ENCODE results near the gene SMIM5. TPM values are rescaled to one million over a fixed set of nuclear protein-coding genes. Genes with fewer than 3 reads are reported as not detected.

SMIM5 gene
- total and polyA plus RNA-seq, 2 of the 13 experiments (the other 11 are each of a cell fraction or from before 2014, with no cell fraction given): not detected

- TF ChIP-seq, protein P1, sequence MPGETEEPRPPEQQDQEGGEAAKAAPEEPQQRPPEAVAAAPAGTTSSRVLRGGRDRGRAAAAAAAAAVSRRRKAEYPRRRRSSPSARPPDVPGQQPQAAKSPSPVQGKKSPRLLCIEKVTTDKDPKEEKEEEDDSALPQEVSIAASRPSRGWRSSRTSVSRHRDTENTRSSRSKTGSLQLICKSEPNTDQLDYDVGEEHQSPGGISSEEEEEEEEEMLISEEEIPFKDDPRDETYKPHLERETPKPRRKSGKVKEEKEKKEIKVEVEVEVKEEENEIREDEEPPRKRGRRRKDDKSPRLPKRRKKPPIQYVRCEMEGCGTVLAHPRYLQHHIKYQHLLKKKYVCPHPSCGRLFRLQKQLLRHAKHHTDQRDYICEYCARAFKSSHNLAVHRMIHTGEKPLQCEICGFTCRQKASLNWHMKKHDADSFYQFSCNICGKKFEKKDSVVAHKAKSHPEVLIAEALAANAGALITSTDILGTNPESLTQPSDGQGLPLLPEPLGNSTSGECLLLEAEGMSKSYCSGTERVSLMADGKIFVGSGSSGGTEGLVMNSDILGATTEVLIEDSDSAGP (CRISPR knock-in tag; IDR thresholded peaks at IDR 0.05; ENCODE audit: borderline replicate concordance): peak; percentile 31; the same call in 1 of the 2 replicates
- TF ChIP-seq SP1 (IDR thresholded peaks at IDR 0.05) (no peak), SP1 (CRISPR knock-in tag; IDR thresholded peaks at IDR 0.05) (peak; percentile 15), BRD4 (CRISPR knock-in tag; IDR thresholded peaks at IDR 0.05) (no peak), EEA1 (CRISPR knock-in tag; IDR thresholded peaks at IDR 0.05; ENCODE audit: borderline replicate concordance) (no peak), MLLT10 (CRISPR knock-in tag; IDR thresholded peaks at IDR 0.05) (no peak), ZFP36 (IDR thresholded peaks at IDR 0.05; ENCODE audit: borderline replicate concordance, low read depth, low read length, partially characterized antibody) (no peak), ZNF552 (CRISPR knock-in tag; IDR thresholded peaks at IDR 0.05; ENCODE audit: borderline replicate concordance) (no peak), ZFP62 (CRISPR knock-in tag; IDR thresholded peaks at IDR 0.05) (no peak), SIN3A (IDR thresholded peaks at IDR 0.05; ENCODE audit: borderline replicate concordance, low read depth, low read length) (0 out of 2 replicates have a peak, but pooled peaks have one; percentile 25), ZNF724P (CRISPR knock-in tag; IDR thresholded peaks at IDR 0.05; ENCODE audit: borderline replicate concordance) (peak; percentile 69; the same call in 1 of the 2 replicates), SIX4 (CRISPR knock-in tag; IDR thresholded peaks at IDR 0.05) (no peak), DNMT1 (CRISPR knock-in tag; IDR thresholded peaks at IDR 0.05) (no peak), ZNF484 (CRISPR knock-in tag; IDR thresholded peaks at IDR 0.05; ENCODE audit: borderline replicate concordance, low read depth) (no peak), GTF3A (CRISPR knock-in tag; conservative IDR thresholded peaks at IDR 0.05) (no peak), ZUFSP (CRISPR knock-in tag; IDR thresholded peaks at IDR 0.05; ENCODE audit: borderline replicate concordance) (no peak), ZNF558 (CRISPR knock-in tag; IDR thresholded peaks at IDR 0.05; ENCODE audit: borderline replicate concordance) (no peak; the same call in 1 of the 2 replicates), HHEX (CRISPR knock-in tag; IDR thresholded peaks at IDR 0.05) (no peak), ZFP36L2 (CRISPR knock-in tag; IDR thresholded peaks at IDR 0.05) (no peak), KLF16 (CRISPR knock-in tag; IDR thresholded peaks at IDR 0.05) (no peak)
- TF ChIP-seq, protein P2, sequence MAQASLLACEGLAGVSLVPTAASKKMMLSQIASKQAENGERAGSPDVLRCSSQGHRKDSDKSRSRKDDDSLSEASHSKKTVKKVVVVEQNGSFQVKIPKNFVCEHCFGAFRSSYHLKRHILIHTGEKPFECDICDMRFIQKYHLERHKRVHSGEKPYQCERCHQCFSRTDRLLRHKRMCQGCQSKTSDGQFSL (CRISPR knock-in tag; IDR thresholded peaks at IDR 0.05): peak; percentile 11; the same call in 1 of the 2 replicates
- TF ChIP-seq, protein P3, sequence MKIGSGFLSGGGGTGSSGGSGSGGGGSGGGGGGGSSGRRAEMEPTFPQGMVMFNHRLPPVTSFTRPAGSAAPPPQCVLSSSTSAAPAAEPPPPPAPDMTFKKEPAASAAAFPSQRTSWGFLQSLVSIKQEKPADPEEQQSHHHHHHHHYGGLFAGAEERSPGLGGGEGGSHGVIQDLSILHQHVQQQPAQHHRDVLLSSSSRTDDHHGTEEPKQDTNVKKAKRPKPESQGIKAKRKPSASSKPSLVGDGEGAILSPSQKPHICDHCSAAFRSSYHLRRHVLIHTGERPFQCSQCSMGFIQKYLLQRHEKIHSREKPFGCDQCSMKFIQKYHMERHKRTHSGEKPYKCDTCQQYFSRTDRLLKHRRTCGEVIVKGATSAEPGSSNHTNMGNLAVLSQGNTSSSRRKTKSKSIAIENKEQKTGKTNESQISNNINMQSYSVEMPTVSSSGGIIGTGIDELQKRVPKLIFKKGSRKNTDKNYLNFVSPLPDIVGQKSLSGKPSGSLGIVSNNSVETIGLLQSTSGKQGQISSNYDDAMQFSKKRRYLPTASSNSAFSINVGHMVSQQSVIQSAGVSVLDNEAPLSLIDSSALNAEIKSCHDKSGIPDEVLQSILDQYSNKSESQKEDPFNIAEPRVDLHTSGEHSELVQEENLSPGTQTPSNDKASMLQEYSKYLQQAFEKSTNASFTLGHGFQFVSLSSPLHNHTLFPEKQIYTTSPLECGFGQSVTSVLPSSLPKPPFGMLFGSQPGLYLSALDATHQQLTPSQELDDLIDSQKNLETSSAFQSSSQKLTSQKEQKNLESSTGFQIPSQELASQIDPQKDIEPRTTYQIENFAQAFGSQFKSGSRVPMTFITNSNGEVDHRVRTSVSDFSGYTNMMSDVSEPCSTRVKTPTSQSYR (CRISPR knock-in tag; IDR thresholded peaks at IDR 0.05; ENCODE audit: borderline replicate concordance): no peak
Measured at GRCh38 chr17:75589012-75589918, 44.0 kb upstream of the SMIM5 start (continued).

All from HepG2 (cell line).